Activated T-cell treated with anti-CD3 and anti-CD28 coated beads, Interleukin-2, amount 50 U/mL, for 48 hours (primary cell): ENCODE data around the gene C19orf85.
"Not testable (repeated sequence)": the region's sequence is repeated elsewhere in the genome, so short reads cannot be mapped to it uniquely, and the experiment has no call there.

Experiments used
- DNase-seq, 2 experiments: peaks; one replicate each; pipeline ENCODE4 v3.0.0-alpha.2; 2020

C19orf85 gene

DNA sequence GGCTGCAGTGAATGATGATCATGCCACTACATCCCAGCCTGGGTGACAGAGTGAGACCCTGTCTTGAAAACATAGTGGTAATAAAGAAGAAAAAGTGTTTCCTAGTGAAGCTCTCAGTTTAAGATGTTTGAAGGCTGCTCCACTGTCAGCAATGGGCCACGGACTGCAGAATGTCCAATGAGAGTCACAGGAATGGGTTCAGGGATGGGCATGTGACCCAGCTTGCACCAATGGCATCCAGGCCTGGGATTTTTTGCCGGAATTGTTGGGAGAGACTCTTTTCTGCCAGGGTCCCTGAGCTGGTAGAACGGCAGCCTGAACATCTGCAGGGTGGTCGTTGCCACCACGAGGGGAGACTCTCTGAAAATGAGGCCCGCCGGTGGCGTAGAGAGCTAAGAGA lies 27.7 kb downstream of the C19orf85 start:
- no peak for DNase-seq

DNA sequence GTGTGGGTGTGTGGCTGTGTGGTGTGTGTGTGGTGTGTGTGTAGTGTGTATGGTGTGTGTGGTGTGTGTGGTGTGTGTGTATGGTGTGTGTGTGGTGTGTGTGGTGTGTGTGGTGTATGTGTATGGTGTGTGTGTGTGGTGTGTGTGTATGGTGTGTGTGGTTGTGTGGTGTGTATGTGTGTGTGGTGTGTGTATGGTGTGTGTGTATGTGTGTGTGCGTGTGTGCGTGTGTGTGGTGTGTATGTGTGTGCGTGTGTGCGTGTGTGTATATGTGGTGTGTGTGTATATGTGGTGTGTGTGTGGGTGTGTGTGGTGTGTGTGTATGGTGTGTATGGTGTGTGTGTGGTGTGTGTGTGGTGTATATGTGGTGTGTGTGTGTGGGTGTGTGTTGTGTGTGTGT lies 29.5 kb downstream of the C19orf85 start:
- no peak for DNase-seq

DNA sequence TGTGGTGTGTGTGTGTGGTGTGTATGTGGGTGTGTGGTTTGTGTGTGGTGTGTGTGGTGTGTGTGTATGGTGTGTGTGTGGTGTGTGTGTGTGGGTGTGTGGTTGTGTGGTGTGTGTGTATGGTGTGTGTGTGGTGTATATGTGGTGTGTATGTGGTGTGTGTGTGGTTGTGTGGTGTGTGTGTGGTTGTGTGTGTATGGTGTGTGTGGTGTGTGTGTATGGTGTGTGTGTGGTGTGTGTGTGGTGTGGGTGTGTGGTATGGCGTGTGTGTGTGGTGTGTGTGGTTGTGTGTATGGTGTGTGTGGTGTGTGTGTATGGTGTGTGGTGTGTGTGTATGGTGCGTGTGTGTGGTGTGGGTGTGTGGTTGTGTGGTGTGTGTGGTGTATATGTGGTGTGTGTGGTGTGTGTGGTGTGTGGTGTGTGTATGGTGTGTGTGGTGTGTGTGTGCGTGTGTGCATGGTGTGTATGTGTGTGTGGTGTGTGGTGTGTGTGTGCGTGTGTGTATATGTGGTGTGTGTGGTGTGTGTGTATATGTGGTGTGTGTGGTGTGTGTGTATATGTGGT lies 30.1 kb downstream of the C19orf85 start:
- DNase-seq, result no peak

DNA sequence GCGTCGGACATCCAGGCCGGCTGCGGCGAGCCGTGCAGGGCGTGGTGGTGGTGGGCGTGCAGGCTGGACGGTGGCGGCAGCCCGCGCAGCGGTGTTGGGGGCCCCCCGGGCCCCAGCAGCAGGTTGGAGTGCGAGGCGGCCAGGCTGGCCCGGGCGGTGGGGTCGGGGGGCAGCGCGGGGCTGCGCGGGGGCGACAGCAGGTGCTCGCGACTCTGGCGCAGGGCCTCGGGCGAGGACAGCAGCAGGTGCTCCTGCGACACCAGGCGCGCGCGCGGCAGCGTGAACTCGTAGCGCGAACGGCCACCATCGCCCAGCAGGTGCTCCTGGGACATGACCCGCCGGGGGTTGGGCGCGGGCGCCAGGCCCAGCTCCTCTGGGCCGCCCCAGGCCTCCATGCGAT lies 31.3 kb downstream of the C19orf85 start:
- no peak for DNase-seq

DNA sequence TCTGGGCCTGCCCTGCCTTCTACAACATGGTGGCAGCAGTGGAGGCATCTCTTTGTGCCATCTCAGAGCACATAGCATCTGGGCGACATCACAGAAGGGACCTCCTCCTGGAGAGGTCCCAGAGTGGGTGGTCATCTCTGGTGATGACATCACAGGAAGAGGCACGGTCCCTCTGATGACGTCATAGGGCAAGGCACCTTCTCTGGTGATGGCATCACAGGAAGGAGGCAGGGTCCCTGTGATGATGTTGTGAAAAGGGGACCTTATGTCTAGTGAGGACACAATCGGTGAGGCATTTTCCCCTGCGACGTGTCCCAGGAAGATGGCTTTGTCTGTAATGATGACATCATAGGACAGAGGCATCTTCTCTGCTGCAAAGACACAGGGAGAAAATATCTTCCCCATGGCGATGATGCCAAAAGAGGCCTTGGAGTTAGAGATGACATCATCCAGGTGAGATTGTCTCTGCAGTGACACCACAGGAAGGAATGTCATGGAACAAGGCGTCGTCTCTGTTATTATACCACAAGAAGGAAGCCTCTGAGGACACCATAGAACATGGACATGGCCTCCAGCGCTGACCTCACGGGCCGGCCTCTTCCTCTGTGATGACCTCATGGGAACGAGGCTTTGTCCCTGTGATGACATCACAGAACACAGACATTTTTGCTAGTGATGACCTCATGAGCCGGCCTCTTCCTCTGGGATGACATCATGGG lies 32.2 kb downstream of the C19orf85 start:
- no peak for DNase-seq

DNA sequence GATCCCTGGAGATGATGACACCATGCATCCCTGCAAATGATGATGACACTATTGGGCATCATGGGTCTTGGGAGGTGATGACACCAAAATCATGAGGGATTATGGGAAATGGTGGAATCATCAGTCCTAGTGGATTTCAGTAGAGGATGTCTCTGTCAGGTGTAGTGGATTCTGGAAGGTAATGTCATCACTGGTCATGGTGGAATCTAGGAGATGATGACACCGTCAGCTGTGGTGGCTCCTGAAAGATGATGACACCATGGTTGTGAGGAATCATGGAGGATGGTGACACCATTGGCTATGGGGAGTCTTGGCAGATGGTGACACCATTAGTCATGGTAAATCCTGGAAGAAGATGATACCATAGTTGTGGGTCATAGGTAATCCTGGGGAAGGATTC lies 33.4 kb downstream of the C19orf85 start:
- no peak for DNase-seq

DNA sequence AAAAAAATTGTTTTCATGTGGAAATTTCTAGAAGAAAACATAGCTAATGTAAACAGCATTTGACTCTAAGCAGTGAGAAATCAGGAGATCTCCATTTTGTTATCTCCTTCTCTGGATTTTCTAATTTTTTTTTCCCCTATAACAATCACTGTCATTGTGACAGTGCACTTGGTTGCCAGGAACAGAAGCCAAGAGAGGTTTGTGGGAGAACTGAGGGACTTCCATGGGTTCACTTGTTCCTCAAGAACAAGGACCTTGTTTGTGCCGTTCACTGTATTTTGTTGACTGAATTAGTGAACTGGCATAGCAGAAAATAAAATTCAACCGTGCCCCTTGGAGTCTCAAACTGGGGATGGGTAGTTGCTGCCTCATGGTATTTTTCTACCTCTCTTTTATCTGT lies 38.5 kb downstream of the C19orf85 start:
- no peak for DNase-seq

DNA sequence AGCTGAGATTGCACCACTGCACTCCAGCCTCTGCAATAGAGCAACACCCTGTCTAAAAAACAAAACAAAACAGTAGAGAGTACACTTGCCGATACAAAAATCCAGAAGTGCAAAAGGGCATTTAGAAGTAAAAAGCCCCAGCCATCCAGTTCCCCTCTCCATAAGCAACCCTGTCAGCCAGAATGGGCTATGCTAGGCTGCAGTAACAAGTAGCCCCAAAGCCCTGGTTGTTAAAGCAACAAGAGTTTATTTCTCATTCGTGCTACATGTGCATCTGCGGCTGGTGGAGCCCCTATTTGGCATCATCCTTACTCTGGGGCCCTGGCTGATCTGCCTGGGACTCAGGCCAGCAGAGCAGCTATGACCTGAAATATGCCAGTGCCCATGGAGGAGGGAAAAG lies 40.0 kb downstream of the C19orf85 start:
- DNase-seq, result no peak

DNA sequence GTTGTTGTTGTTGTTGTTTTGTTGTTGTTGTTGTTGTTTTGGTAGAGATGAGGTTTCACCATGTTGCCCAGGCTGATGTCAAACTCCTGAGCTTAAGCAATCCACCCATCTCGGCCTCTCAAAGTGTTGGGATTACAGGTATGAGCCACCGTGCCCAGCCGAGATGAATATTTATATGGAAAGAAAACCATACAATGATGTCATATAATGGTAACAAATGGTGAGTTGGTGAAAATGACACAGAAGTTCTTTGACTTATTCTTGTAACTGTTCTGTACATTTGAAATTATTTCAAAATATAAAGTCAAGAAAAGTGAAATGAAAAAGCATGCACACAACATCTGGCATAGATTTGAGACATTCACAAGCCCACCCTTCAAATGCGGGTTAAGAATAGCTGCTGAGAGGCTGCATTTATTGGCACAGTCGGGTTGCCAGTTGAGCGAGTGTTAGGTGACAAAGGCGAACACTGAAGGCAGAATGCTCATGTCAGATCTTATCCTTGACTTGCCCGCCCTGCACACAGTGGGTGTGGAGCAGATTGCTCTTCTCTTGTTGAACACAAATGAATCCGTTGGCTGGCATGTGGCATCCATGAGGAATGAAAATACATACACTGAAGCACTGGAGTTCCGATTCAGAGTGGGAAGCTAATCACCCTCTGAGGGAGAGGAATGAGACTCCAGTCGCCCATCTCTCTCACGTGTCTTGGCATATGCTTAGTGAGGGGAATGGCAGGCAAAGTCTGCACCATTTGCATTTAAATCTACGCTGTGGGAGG lies 41.1 kb downstream of the C19orf85 start:
- no peak for DNase-seq

DNA sequence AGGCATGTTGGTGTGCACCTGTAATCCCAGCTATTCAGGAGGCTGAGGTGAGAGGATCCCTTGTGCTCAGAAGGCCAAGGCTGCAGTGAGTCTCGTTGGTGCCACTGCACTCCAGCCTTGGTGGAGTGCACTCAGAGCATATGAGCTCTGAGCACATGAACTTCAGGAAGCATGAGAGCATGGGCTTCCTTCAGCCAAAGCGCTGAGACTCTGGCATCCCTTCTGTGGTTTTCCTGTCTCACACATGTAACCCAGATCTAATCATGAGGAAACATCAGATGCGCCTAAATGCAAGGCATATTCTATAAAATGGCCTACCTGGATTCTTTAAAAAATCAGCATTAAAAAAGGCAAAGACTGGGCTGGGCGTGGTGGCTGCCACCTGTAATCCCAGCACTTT lies 43.3 kb downstream of the C19orf85 start:
- DNase-seq, result not testable (repeated sequence)

DNA sequence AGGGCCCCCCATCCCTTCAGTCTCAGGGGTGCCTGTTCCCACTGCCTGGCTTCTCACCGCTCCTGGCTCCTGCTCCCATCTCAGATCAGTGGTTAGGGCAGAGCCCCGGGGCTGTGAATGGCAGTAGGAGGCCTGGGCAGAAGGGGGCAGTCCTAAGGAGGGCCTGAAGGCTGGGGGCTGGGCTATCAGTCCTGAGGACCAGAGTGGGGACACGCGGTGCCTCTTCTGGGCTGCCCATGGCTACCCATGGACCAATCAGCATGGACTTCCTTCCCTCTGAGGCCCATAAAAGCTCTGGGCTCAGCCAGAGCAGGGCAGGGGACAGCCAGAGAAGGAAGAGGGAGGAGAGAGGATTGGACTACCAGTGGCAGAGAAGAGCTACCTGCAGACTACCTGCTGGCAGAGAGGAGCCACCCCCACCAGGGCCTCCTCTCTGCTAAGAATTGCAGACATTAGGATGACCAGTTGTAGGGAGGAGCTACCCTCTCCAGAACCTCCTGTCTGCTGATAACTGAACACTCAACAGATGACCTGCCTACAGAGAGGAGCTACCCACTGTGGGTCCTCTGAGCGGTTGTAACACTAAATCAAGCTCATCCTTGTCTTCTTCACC lies 44.8 kb downstream of the C19orf85 start:
- DNase-seq, result no peak

DNA sequence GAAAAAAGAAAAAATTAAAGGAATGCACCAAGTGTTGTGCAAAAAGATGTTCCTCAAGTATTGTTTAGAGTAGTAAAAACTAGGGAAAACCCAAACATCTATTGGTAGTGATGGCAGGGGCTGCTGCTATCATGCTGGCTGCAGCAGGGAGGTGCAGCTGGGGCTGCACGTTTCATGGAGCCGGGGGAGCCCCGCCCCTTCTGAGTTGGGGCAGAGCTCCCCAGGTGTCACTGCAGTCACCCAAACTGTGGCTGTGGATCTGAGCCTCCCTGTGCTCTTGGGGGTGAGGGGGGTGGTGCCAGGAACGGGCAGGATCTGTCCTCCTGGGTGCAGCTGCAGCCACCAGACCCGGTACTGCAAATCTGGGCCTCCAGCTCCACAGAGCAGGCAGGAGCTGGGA lies 45.4 kb downstream of the C19orf85 start:
- no peak for DNase-seq

DNA sequence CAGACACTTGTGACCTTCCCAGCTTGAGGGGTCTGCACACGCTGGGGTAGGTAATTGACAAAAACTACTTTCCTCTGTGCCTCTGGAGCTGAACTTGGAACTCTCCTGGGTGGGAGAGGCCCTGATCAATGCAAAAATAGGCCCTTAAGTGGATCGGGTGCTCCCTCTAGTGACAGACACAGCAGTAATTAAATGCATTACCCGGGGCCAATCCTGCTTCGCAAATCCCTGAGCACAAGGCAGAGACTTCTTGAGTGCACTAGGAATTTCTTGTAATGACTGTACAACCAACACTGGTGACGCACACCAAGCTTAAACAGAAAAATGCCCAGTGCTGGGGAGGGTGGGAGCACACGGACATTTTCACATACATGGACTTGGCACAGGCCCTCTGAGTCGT lies 46.4 kb downstream of the C19orf85 start:
- DNase-seq, result peak; percentile 56 to 60
